K562 (cell line): ENCODE measurements around the gene TMEM202. TPM values are rescaled to one million over a fixed set of nuclear protein-coding genes. Genes with fewer than 3 reads are reported as not detected.

Source experiments
- ASH1L ChIP-seq: fragments of 450-650 bp; IDR thresholded peaks from 2 replicates; pipeline ENCODE4 v1.6.1; 2018; ENCODE audit warnings: borderline replicate concordance, mild to moderate bottlenecking, low read depth; ENCODE audit not compliant: partially characterized antibody
- CBX3 ChIP-seq, 2 experiments: IDR thresholded peaks; 1 replicate in 1 of 2; 2 replicates in 1 of 2; pipeline ENCODE4 v1.6.1; 2012; ENCODE audit warnings: inconsistent platforms in 2 of 2, low read length in 2 of 2, borderline replicate concordance in 1 of 2, control low read depth in 1 of 2
- E2F3 ChIP-seq: fragments of 250-450 bp; sonication (Bioruptor Pico); IDR thresholded peaks from 2 replicates; pipeline ENCODE4 v1.4.0; 2020; ENCODE audit warnings: mild to moderate bottlenecking
- ELK1 ChIP-seq: sonication (generic); formaldehyde crosslinking; IDR thresholded peaks from 2 replicates; pipeline ENCODE4 v1.8.1; 2022; ENCODE audit warnings: missing genetic modification reagents
- ESRRA ChIP-seq: fragments of 450-650 bp; IDR thresholded peaks from 2 replicates; pipeline ENCODE4 v1.6.1; 2014; ENCODE audit warnings: low read depth, mild to moderate bottlenecking, moderate library complexity, borderline replicate concordance
- ETV6 ChIP-seq, 3 experiments: fragments of 150-350 bp in 1 of 3; sonication (generic) in 1 of 3; formaldehyde crosslinking in 1 of 3; IDR thresholded peaks; 2 replicates each; pipeline versions ENCODE4 v1.6.1 to v1.8.0; 2014 to 2022; ENCODE audit warnings: borderline replicate concordance in 2 of 3, low read depth in 2 of 3, antibody characterized with exemption in 1 of 3, low read length in 1 of 3, mild to moderate bottlenecking in 1 of 3, missing genetic modification reagents in 1 of 3
- FOXK2 ChIP-seq, 2 experiments: fragments of 450-650 bp; IDR thresholded peaks in 1 of 2; conservative IDR thresholded peaks in 1 of 2; 2 replicates each; pipeline ENCODE4 v1.6.1; 2016; ENCODE audit warnings: low read depth in 2 of 2, mild to moderate bottlenecking in 1 of 2
- GATAD2B ChIP-seq: fragments of 450-650 bp; IDR thresholded peaks from 2 replicates; pipeline ENCODE4 v1.6.1; 2017; ENCODE audit warnings: mild to moderate bottlenecking, borderline replicate concordance
- ID3 ChIP-seq, 2 experiments: fragments of 250-450 bp in 1 of 2; fragments of 450-650 bp in 1 of 2; sonication (Bioruptor Pico) in 1 of 2; IDR thresholded peaks; 2 replicates each; pipeline versions ENCODE4 v1.6.1 to v1.8.0; 2016 to 2021; ENCODE audit warnings: mild to moderate bottlenecking in 2 of 2, moderate library complexity in 2 of 2, missing compliant biosample characterization in 1 of 2, missing genetic modification characterization in 1 of 2
- MCM3 ChIP-seq: fragments of 450-650 bp; IDR thresholded peaks from 2 replicates; pipeline ENCODE4 v1.6.1; 2016
- NCOA6 ChIP-seq: fragments of 450-650 bp; IDR thresholded peaks from 2 replicates; pipeline ENCODE4 v1.6.1; 2017; ENCODE audit warnings: mild to moderate bottlenecking
- NFE2 ChIP-seq: IDR thresholded peaks from 2 replicates; pipeline ENCODE4 v1.6.1; 2014; ENCODE audit warnings: antibody characterized with exemption, low read depth
- NR3C1 ChIP-seq: sonication (generic); formaldehyde crosslinking; IDR thresholded peaks from 2 replicates; pipeline ENCODE4 v1.8.1; 2022; ENCODE audit warnings: missing genetic modification reagents
- PCBP1 ChIP-seq: fragments of 200-400 bp; formaldehyde crosslinking; IDR thresholded peaks from 2 replicates; pipeline ENCODE4 v1.6.1; 2018; ENCODE audit warnings: mild to moderate bottlenecking, low read depth, low read length; ENCODE audit not compliant: poor library complexity, severe bottlenecking
- POLR2H ChIP-seq: IDR thresholded peaks from 2 replicates; pipeline ENCODE4 v1.6.1; 2016; ENCODE audit warnings: missing genetic modification characterization, low read depth, mild to moderate bottlenecking, control low read depth, missing compliant biosample characterization, moderate library complexity
- PTTG1 ChIP-seq: fragments of 450-650 bp; IDR thresholded peaks from 2 replicates; pipeline ENCODE4 v1.6.1; 2016; ENCODE audit warnings: low read depth, mild to moderate bottlenecking, missing genetic modification characterization, missing compliant biosample characterization
- RFX5 ChIP-seq: IDR thresholded peaks from 2 replicates; pipeline ENCODE4 v1.6.1; 2011; ENCODE audit warnings: low read depth, mild to moderate bottlenecking, improper control_type of control experiment, low read length
- SMARCA5 ChIP-seq: fragments of 450-650 bp; IDR thresholded peaks from 2 replicates; pipeline ENCODE4 v1.6.1; 2016
- TARDBP ChIP-seq: fragments of 450-650 bp; IDR thresholded peaks from 2 replicates; pipeline ENCODE4 v1.6.1; 2016
- TBL1XR1 ChIP-seq, 2 experiments: IDR thresholded peaks; 2 replicates each; pipeline ENCODE4 v1.6.1; 2012; ENCODE audit warnings: improper control_type of control experiment in 2 of 2, low read length in 2 of 2, mild to moderate bottlenecking in 1 of 2
- ZNF24 ChIP-seq: fragments of 450-650 bp; IDR thresholded peaks from 2 replicates; pipeline ENCODE4 v1.6.1; 2016
- ZNF316 ChIP-seq: fragments of 450-650 bp; IDR thresholded peaks from 2 replicates; pipeline ENCODE4 v1.6.1; 2016
- ZNF77 ChIP-seq: fragments of 250-450 bp; sonication (Bioruptor Pico); IDR thresholded peaks from 2 replicates; pipeline ENCODE4 v1.5.0; 2020
- ZNF79 ChIP-seq: fragments of 250-450 bp; sonication (Bioruptor Pico); IDR thresholded peaks from 2 replicates; pipeline ENCODE4 v1.4.0; 2020; ENCODE audit warnings: low read depth, mild to moderate bottlenecking, moderate library complexity
- polyA plus RNA-seq, 8 experiments: library from polyadenylated mRNA; depleted of rRNA in 4 of 8; stranded (reverse) in 5 of 8; unstranded in 3 of 8; fragments of >200 nt; fragmentation: Nextera tagmentation in 2 of 8; fragmentation: Illumina TruSeq in 1 of 8; extraction: Ambion mirVana in 2 of 8; extraction: Trizol in 1 of 8; gene quantifications; 2 replicates each; pipeline versions ENCODE4 v1.2.1 to v1.2.3, GENCODE V29; 2011 to 2014; ENCODE audit warnings: inconsistent platforms in 1 of 8, missing spikeins in 1 of 8
- total RNA-seq, 7 experiments: library from RNA; depleted of rRNA in 6 of 7; stranded (reverse); fragments of >200 nt in 6 of 7; fragmentation: Illumina TruSeq in 2 of 7; extraction: Trizol in 2 of 7; gene quantifications; 2 replicates each; pipeline versions ENCODE4 v1.2.1 to v1.2.3, GENCODE V29; 2011 to 2021; ENCODE audit warnings: low replicate concordance in 1 of 7
- TF ChIP-seq, protein P1 (sequence below): sonication (generic); formaldehyde crosslinking; IDR thresholded peaks from 2 replicates; pipeline ENCODE4 v1.8.0; 2022; ENCODE audit warnings: mild to moderate bottlenecking, low read depth, missing genetic modification reagents
- TF ChIP-seq, protein P2 (sequence below): fragments of 450-650 bp; IDR thresholded peaks from 2 replicates; pipeline ENCODE4 v1.6.1; 2016; ENCODE audit warnings: low read depth, mild to moderate bottlenecking, moderate library complexity

The TMEM202 gene
- total and polyA plus RNA-seq, 9 of the 15 experiments (the other 6 are each of a cell fraction or from before 2014, with no cell fraction given): not detected

DNA sequence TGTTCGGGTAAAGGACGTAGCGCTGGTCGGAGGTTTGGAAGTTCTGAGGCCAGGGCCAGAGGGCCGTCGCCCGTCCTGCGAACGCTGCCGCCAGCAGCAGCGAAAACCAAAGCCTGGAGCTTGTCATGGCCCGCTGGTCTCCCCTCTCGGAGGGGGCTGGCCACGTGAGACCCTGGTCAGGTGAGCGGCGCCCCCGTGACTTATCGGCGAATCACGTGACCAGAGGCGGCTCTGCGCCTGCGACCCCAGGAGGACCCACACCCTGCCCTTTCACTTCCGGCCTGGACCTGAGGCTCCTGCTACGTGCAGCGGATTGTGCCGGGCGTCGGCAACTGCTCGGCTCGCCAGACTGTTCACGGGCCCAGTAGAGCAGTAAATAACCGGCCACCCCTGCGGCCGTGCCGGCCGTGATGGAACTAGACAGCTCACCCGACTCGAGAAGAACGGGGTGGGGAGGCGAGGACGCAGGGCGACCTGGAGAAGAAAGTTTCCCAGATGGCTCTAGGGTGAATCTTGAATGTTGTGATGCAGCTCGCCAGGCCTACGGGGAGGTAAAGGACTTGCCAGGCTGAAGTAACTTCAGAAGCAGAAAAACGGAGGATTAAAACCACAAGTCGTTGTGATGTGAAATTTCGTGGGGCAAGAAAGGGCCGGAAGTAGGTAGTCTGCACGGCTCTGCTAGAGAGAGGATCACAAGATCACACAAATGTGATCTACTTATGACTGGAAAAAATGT, 22.1 kb upstream of the TMEM202 start, which contains the start of gene HEXA (continued):
- TF ChIP-seq SMARCA5 (no peak), POLR2H (peak; percentile 59), ESRRA (peak; percentile 53; the same call in 1 of the 2 replicates), ZNF77 (CRISPR knock-in tag) (no peak), ZNF316 (no peak), MCM3 (no peak), GATAD2B (no peak), NFE2 (no peak), TARDBP (peak; percentile 28; the same call in 1 of the 2 replicates), NR3C1 (peak; percentile 53; the same call in 1 of the 2 replicates), ZNF24 (no peak), RFX5 (no peak), ETV6 (IDR thresholded peaks at IDR 0.05; ENCODE audit: borderline replicate concordance in 1 of 2, low read depth in 2 of 2, low read length in 1 of 2) (peak in 1 of 2 experiments; percentile 81; a peak in 1 of 4 replicates), ETV6 (CRISPR knock-in tag; IDR thresholded peaks at IDR 0.05; ENCODE audit: borderline replicate concordance) (no peak), ELK1 (CRISPR knock-in tag) (no peak), PCBP1 (peak; percentile 33), TBL1XR1 (IDR thresholded peaks at IDR 0.05; ENCODE audit: low read length in 2 of 2) (peak in 1 of 2 experiments; percentile 73; a peak in 1 of 4 replicates), E2F3 (CRISPR knock-in tag) (0 out of 2 replicates have a peak, but pooled peaks have one; percentile 37), FOXK2 (conservative IDR thresholded peaks at IDR 0.05 in 1 of 2, IDR thresholded peaks at IDR 0.05 in 1 of 2; ENCODE audit: low read depth in 2 of 2) (peak; percentile 75 to 94), NCOA6 (no peak), CBX3 (IDR thresholded peaks at IDR 0.05; ENCODE audit: borderline replicate concordance in 1 of 2, low read length in 2 of 2) (peak in 1 of 2 experiments; percentile 91; a peak in 1 of 3 replicates), ID3 (CRISPR knock-in tag; IDR thresholded peaks at IDR 0.05) (no peak), ID3 (tag; IDR thresholded peaks at IDR 0.05) (peak; percentile 85), ZNF79 (0 out of 2 replicates have a peak, but pooled peaks have one; percentile 32), PTTG1 (tag) (no peak), ASH1L (no peak)
- TF ChIP-seq, protein P1, sequence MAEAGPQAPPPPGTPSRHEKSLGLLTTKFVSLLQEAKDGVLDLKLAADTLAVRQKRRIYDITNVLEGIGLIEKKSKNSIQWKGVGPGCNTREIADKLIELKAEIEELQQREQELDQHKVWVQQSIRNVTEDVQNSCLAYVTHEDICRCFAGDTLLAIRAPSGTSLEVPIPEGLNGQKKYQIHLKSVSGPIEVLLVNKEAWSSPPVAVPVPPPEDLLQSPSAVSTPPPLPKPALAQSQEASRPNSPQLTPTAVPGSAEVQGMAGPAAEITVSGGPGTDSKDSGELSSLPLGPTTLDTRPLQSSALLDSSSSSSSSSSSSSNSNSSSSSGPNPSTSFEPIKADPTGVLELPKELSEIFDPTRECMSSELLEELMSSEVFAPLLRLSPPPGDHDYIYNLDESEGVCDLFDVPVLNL (CRISPR knock-in tag): no peak
- TF ChIP-seq, protein P2, sequence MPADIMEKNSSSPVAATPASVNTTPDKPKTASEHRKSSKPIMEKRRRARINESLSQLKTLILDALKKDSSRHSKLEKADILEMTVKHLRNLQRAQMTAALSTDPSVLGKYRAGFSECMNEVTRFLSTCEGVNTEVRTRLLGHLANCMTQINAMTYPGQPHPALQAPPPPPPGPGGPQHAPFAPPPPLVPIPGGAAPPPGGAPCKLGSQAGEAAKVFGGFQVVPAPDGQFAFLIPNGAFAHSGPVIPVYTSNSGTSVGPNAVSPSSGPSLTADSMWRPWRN: no peak
